HL-60/S4 treated with retinoic acid at 250 ng/mL for 4 days and 3 days (cell line): ENCODE data around the gene PSMB8.

Source experiments
- in situ Hi-C: fragments of 300-500 bp; cut with MboI; formaldehyde crosslinking; loops from 2 replicates; pipeline ENCODE4 v1.7.0; 2022; ENCODE audit warnings: low sequenced_read_pairs

Gene PSMB8

GRCh38 chr6:32858194-32858593, 14.3 kb upstream of the PSMB8 start:
- in situ Hi-C loops = no loop called here

- in situ Hi-C loops = no loop called here
These were observed 13.5 kb upstream of the PSMB8 start for GRCh38 chr6:32857156-32857891.

GRCh38 chr6:32855467-32856174, 11.8 kb upstream of the PSMB8 start:
- in situ Hi-C loops = no loop called here

- in situ Hi-C loops = no loop called here
These were observed 10.7 kb upstream of the PSMB8 start for GRCh38 chr6:32854376-32855178.

GRCh38 chr6:32853541-32854375, 9.9 kb upstream of the PSMB8 start, which contains the start of the genes PSMB9 and TAP1:
Gene PSMB9 (plus strand): TSS chr6:32854192. CDS start chr6:32854230, 38 bp downstream.
Gene TAP1 (minus strand): TSS chr6:32853704. CDS start chr6:32853636, 68 bp downstream.
- in situ Hi-C loops = no loop called here

- in situ Hi-C loops = no loop called here
These were observed 9.1 kb upstream of the PSMB8 start for GRCh38 chr6:32852844-32853540.

- in situ Hi-C loops = no loop called here
These were observed 8.4 kb upstream of the PSMB8 start for GRCh38 chr6:32852018-32852843.

GRCh38 chr6:32851025-32851424, 7.2 kb upstream of the PSMB8 start:
- in situ Hi-C loops = no loop called here

- in situ Hi-C loops = no loop called here
These were observed 5.3 kb upstream of the PSMB8 start for GRCh38 chr6:32849126-32849525.

GRCh38 chr6:32847795-32848194, 3.9 kb upstream of the PSMB8 start:
- in situ Hi-C loops = no loop called here

GRCh38 chr6:32847004-32847403, 3.2 kb upstream of the PSMB8 start:
- in situ Hi-C loops = no loop called here

- in situ Hi-C loops = no loop called here
These were observed 1.6 kb upstream of the PSMB8 start for GRCh38 chr6:32845384-32845884.

- in situ Hi-C loops = no loop called here
These were observed 1.1 kb upstream of the PSMB8 start for GRCh38 chr6:32844839-32845383.

GRCh38 chr6:32843331-32843978, 392 bp downstream of the PSMB8 start:
- in situ Hi-C loops = no loop called here

GRCh38 chr6:32842690-32843089, 1.2 kb downstream of the PSMB8 start:
- in situ Hi-C loops = no loop called here

- in situ Hi-C loops = no loop called here
These were observed 1.7 kb downstream of the PSMB8 start for GRCh38 chr6:32842021-32842650.

GRCh38 chr6:32840604-32841246, 3.1 kb downstream of the PSMB8 start:
- in situ Hi-C loops = no loop called here
